Smooth muscle cell (in vitro differentiated cells): Measurements from ENCODE around the gene FUT2. TPM values are rescaled to one million over a fixed set of nuclear protein-coding genes. Genes with fewer than 3 reads are reported as not detected.

Source experiments
- DNase-seq: peaks from one replicate; lab custom pipeline; 2025; ENCODE audit not compliant: unreplicated experiment; lab: John Stamatoyannopoulos, UW
- H2AFZ ChIP-seq: fragments of 200-600 bp; sonication (generic); 2 replicates; pipeline ENCODE4 v1.6.0; 2016; ENCODE audit warnings: antibody characterized with exemption, low read depth, mild to moderate bottlenecking
- H3F3A ChIP-seq: fragments of 200-600 bp; sonication (generic); 2 replicates; pipeline ENCODE4 v1.6.0; 2017; ENCODE audit warnings: antibody characterized with exemption, low read depth
- H3K27ac ChIP-seq: fragments of 200-600 bp; sonication (generic); 2 replicates; pipeline ENCODE4 v1.5.1; 2016; ENCODE audit warnings: low read depth, mild to moderate bottlenecking
- H3K27me3 ChIP-seq: fragments of 200-600 bp; sonication (generic); 2 replicates; pipeline ENCODE4 v1.6.1; 2016; ENCODE audit warnings: low read depth, mild to moderate bottlenecking
- H3K36me3 ChIP-seq: fragments of 200-600 bp; sonication (generic); 2 replicates; pipeline ENCODE4 v1.5.1; 2016; ENCODE audit warnings: low read depth
- H3K4me1 ChIP-seq: fragments of 200-600 bp; sonication (generic); 2 replicates; pipeline ENCODE4 v1.5.1; 2016; ENCODE audit warnings: low read depth
- H3K4me2 ChIP-seq: fragments of 200-600 bp; sonication (generic); 2 replicates; pipeline ENCODE4 v1.6.0; 2016; ENCODE audit warnings: mild to moderate bottlenecking
- H3K4me3 ChIP-seq: fragments of 200-600 bp; sonication (generic); 2 replicates; pipeline ENCODE4 v1.5.1; 2016; ENCODE audit warnings: mild to moderate bottlenecking
- H3K79me2 ChIP-seq: fragments of 200-600 bp; sonication (generic); 2 replicates; pipeline ENCODE4 v1.6.0; 2016; ENCODE audit warnings: low read depth, mild to moderate bottlenecking
- H3K9ac ChIP-seq: fragments of 200-600 bp; sonication (generic); 2 replicates; pipeline ENCODE4 v1.6.0; 2016; ENCODE audit warnings: low read depth
- H3K9me3 ChIP-seq: fragments of 200-600 bp; sonication (generic); replicated peaks from 2 replicates; pipeline ENCODE4 v1.5.1; 2016; ENCODE audit warnings: low read depth
- H4K20me1 ChIP-seq: fragments of 200-600 bp; sonication (generic); 2 replicates; pipeline ENCODE4 v1.6.0; 2016; ENCODE audit warnings: low read depth
- CTCF ChIP-seq: fragments of 200-600 bp; sonication (generic); IDR thresholded peaks from 2 replicates; pipeline ENCODE4 v1.5.1; 2017; ENCODE audit warnings: borderline replicate concordance, mild to moderate bottlenecking, antibody characterized with exemption; ENCODE audit not compliant: insufficient read depth, poor library complexity, severe bottlenecking
- WGBS: methylation state at CpG from one replicate; pipeline ENCODE4 v1.1.7; 2016; ENCODE audit warnings: low lambda C conversion rate; 5-methylcytosine and 5-hydroxymethylcytosine counted together
- polyA plus RNA-seq: library from polyadenylated mRNA; unstranded; fragments of >200 nt; fragmentation: Nextera tagmentation; extraction: Ambion mirVana; gene quantifications from 2 replicates; pipeline ENCODE4 v1.2.1, GENCODE V29; 2016
- total RNA-seq: library from RNA; depleted of rRNA; stranded (reverse); fragments of >200 nt; gene quantifications from 2 replicates; pipeline ENCODE4 v1.2.3, GENCODE V29; 2014

Gene FUT2
- total and polyA plus RNA-seq, 2 experiments from 2014 or later: 0.18 to 1.1 TPM

GRCh38 chr19:48664476-48664875 is 31.3 kb upstream of the FUT2 start:
- H3K4me3 ChIP-seq: no peak overlapping the region
- H3K4me2 ChIP-seq: no peak overlapping the region
- no peaks in the 10 kb centered on the region for H3K79me2 ChIP-seq
- no peaks in the 10 kb centered on the region for H3F3A ChIP-seq
- H3K36me3 ChIP-seq: no peaks in the 10 kb centered on the region
- H2AFZ ChIP-seq: no peak overlapping the region
- no peak overlapping the region for H3K27ac ChIP-seq
- no peaks in the 10 kb centered on the region for H3K4me1 ChIP-seq
- WGBS: 86% methylated on average over 14 of the region's 14 CpGs
- no peaks in the 10 kb centered on the region for H3K9me3 ChIP-seq
- H4K20me1 ChIP-seq: no peaks in the 10 kb centered on the region
- TF ChIP-seq CTCF: no peak
- no peak overlapping the region for H3K9ac ChIP-seq
- H3K27me3 ChIP-seq: no peaks in the 10 kb centered on the region
- no peak for DNase-seq

DNA sequence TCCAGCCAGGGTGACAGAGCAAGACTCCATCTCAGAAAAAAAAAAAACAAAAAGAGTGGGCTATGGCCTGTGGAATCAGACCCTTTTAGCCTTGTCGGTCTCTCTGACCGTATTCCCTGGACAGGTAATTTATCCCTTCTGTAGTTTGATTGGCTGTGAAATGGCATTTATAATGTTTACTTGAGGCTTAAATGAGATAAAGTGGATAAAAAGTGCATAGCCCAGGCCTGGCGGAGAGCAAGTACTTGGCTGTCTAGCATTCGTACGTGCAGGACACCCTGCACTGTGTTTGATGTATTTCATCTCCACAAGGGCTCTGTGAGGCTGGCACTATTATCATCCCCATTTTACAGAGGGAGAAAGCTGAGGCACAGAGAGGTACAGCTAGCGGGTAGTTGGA is 30.0 kb upstream of the FUT2 start:
- Histone ChIP-seq H3K9me3 (no peaks in the 10 kb centered on the region), H3K36me3 (no peaks in the 10 kb centered on the region), H3K4me1 (no peaks in the 10 kb centered on the region), H3F3A (no peaks in the 10 kb centered on the region), H3K4me3 (no peak overlapping the region), H3K79me2 (no peaks in the 10 kb centered on the region), H3K27me3 (no peaks in the 10 kb centered on the region), H3K27ac (no peak overlapping the region), H3K9ac (no peak overlapping the region), H3K4me2 (no peak overlapping the region), H2AFZ (no peak overlapping the region), H4K20me1 (no peaks in the 10 kb centered on the region)
- no peak for DNase-seq
- WGBS: 88% methylated on average over 6 of the region's 6 CpGs
- TF ChIP-seq CTCF: no peak

GRCh38 chr19:48668332-48668731 is 27.4 kb upstream of the FUT2 start:
- Histone ChIP-seq H3K79me2 (no peaks in the 10 kb centered on the region), H3K27me3 (no peaks in the 10 kb centered on the region), H3K27ac (no peak overlapping the region), H3K4me1 (peaks cover 2% of the 10 kb centered on the region), H3K9ac (no peak overlapping the region), H4K20me1 (no peaks in the 10 kb centered on the region), H3K4me3 (no peak overlapping the region), H3K36me3 (no peaks in the 10 kb centered on the region), H3K4me2 (no peak overlapping the region), H3K9me3 (no peaks in the 10 kb centered on the region), H2AFZ (no peak overlapping the region), H3F3A (no peaks in the 10 kb centered on the region)
- TF ChIP-seq CTCF: no peak
- DNase-seq: no peak
- WGBS: 93% methylated on average over 3 of the region's 3 CpGs

GRCh38 chr19:48668761-48669160 is 27.0 kb upstream of the FUT2 start:
- WGBS: 100% methylated on average over 2 of the region's 2 CpGs
- Histone ChIP-seq H3K4me3 (no peak overlapping the region), H2AFZ (no peak overlapping the region), H3K4me2 (no peak overlapping the region), H3K4me1 (peaks cover 6% of the 10 kb centered on the region), H3K9me3 (no peaks in the 10 kb centered on the region), H4K20me1 (no peaks in the 10 kb centered on the region), H3K27me3 (no peaks in the 10 kb centered on the region), H3K27ac (no peak overlapping the region), H3K36me3 (no peaks in the 10 kb centered on the region), H3K79me2 (no peaks in the 10 kb centered on the region), H3F3A (no peaks in the 10 kb centered on the region), H3K9ac (no peak overlapping the region)
- no peak for DNase-seq
- no peak for TF ChIP-seq CTCF
